Heart left ventricle (tissue), 16 donors: ENCODE data around the gene CDHR3. TPM values are rescaled to one million over a fixed set of nuclear protein-coding genes. Genes with fewer than 3 reads are reported as not detected.

Experiments used
- ATAC-seq, 4 donors: fragments of 200-7000 bp; cut with Tn5 transposase; one replicate each; pipeline ENCODE4 v1.9.1; 2020 to 2022; ENCODE audit warnings: moderate library complexity in 4 of 4, mild to moderate bottlenecking in 3 of 4, moderate number of reproducible peaks in 1 of 4
- DNase-seq, 5 donors: peaks; one replicate each; pipeline ENCODE4 v3.0.0-alpha.2; 2020
- H3K27ac ChIP-seq, 12 donors: fragments of 200-600 bp; sonication (generic) in 4 of 12; one replicate each; pipeline versions ENCODE4 v1.5.0 to v1.8.0; 2016 to 2022; ENCODE audit warnings: mild to moderate bottlenecking in 2 of 12
- H3K27me3 ChIP-seq, 9 donors: fragments of 200-600 bp; sonication (generic) in 2 of 9; one replicate each; pipeline versions ENCODE4 v1.5.1 to v1.8.0; 2016 to 2022; ENCODE audit warnings: mild to moderate bottlenecking in 3 of 9
- H3K36me3 ChIP-seq, 9 donors: fragments of 200-600 bp; sonication (generic) in 2 of 9; one replicate each; pipeline versions ENCODE4 v1.5.0 to v1.8.0; 2018 to 2022; ENCODE audit warnings: mild to moderate bottlenecking in 2 of 9
- H3K4me1 ChIP-seq, 12 donors: fragments of 200-600 bp; sonication (generic) in 4 of 12; one replicate each; pipeline versions ENCODE4 v1.5.0 to v1.8.0; 2016 to 2022; ENCODE audit warnings: mild to moderate bottlenecking in 3 of 12
- H3K4me3 ChIP-seq, 12 donors: fragments of 200-600 bp; sonication (generic) in 4 of 12; one replicate each; pipeline versions ENCODE4 v1.5.0 to v1.8.0; 2017 to 2022; ENCODE audit warnings: mild to moderate bottlenecking in 9 of 12, moderate library complexity in 4 of 12
- H3K9me3 ChIP-seq, 12 donors: fragments of 200-600 bp; sonication (generic) in 4 of 12; one replicate each; pipeline versions ENCODE4 v1.5.0 to v1.8.0; 2016 to 2022; ENCODE audit warnings: mild to moderate bottlenecking in 1 of 12
- POLR2A ChIP-seq, 2 donors: fragments of 450-650 bp; IDR thresholded peaks; one replicate each; pipeline ENCODE4 v1.6.1; 2017; ENCODE audit warnings: antibody characterized with exemption in 2 of 2, mild to moderate bottlenecking in 2 of 2, moderate library complexity in 2 of 2
- WGBS, 4 donors: extraction: QIAGEN DNeasy Blood & Tissue Kit in 2 of 4; methylation state at CpG; one replicate each; pipeline versions ENCODE4 v1.1.5 to v1.1.7; 2013 to 2018; 5-methylcytosine and 5-hydroxymethylcytosine counted together
- intact Hi-C, 10 donors: fragments of 100-400 bp; cut with DNase I; formaldehyde crosslinking; loops; one replicate each; pipeline versions ENCODE4 v1.11.1 to v1.14.2; 2022
- polyA plus RNA-seq, 2 donors: library from polyadenylated mRNA; stranded (reverse); fragments of 200-250 nt; gene quantifications; one replicate each; pipeline ENCODE4 v1.2.3, GENCODE V29; 2013
- total RNA-seq, 9 donors: library from RNA; depleted of rRNA in 2 of 9; stranded (reverse); fragments of >200 nt in 2 of 9; fragmentation: NEBNext Ultra II Directional in 3 of 9; extraction: Animal tissue kit (Norgen Biotek cat#: 25700) in 3 of 9; gene quantifications; one replicate each; pipeline versions ENCODE4 v1.1.0 to v1.2.4, GENCODE V29; 2016 to 2023
- TF ChIP-seq, protein P1 (sequence below), 12 donors: fragments of 200-600 bp; sonication (generic) in 4 of 12; IDR thresholded peaks; one replicate each; pipeline versions ENCODE4 v1.5.0 to v1.8.0; 2018 to 2022; ENCODE audit warnings: antibody characterized with exemption in 12 of 12, mild to moderate bottlenecking in 5 of 12
- donor health status: ischemic (EF 13 %, LVEDD 7.1; RV severe dilation, severe dysfunction).
- donor health status: healthy with polysubstance abuse.
- donor health status: DM: no; HTN: yes; CAD: no.
- donor health status: DM: no; HTN: no; CAD: no.
- donor health status: ischemic (EF 25% LVEDD 6.9; RV normal size, moderate dysfunction).
- donor health status: ischemic (EF 25% LVEDD 5.7; RV mildly dilated, moderate dysfunction).
- donor health status: healthy.
- donor health status: DM: yes; HTN: yes; CAD: no.
- donor health status: ischemic (EF 35%, LVEDD 5.7; RV mildly dilated, moderate dysfunction).
- donor health status: nonischemic (EF 11% LVEDD 7.7; RV severe dilation, severe dysfunction).
- donor health status: DM: yes; HTN: yes; CAD: no.
- donor health status: PGD.
- donor health status: ischemic (EF 29% LVEDD 5.4; RV normal size, mild dysfunction).
- donor health status: nonischemic (EF 23%, LVEDD 6.1; RV moderate dilation, normal function).

CDHR3 gene
- total and polyA plus RNA-seq, 11 donors: 0.60 to 6.1 (median 1.4) TPM

- peaks cover 0 to 15% (median 2%) of the 10 kb centered on the region in 12 donors for H3K4me1 ChIP-seq
- no peaks in the 10 kb centered on the region for H3K36me3 ChIP-seq
- H3K27ac ChIP-seq: peak overlapping the region in 1 of 12 donors; percentile 19
- no peak for TF ChIP-seq POLR2A (IDR thresholded peaks at IDR 0.05)
- TF ChIP-seq, protein P1, sequence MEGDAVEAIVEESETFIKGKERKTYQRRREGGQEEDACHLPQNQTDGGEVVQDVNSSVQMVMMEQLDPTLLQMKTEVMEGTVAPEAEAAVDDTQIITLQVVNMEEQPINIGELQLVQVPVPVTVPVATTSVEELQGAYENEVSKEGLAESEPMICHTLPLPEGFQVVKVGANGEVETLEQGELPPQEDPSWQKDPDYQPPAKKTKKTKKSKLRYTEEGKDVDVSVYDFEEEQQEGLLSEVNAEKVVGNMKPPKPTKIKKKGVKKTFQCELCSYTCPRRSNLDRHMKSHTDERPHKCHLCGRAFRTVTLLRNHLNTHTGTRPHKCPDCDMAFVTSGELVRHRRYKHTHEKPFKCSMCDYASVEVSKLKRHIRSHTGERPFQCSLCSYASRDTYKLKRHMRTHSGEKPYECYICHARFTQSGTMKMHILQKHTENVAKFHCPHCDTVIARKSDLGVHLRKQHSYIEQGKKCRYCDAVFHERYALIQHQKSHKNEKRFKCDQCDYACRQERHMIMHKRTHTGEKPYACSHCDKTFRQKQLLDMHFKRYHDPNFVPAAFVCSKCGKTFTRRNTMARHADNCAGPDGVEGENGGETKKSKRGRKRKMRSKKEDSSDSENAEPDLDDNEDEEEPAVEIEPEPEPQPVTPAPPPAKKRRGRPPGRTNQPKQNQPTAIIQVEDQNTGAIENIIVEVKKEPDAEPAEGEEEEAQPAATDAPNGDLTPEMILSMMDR (IDR thresholded peaks at IDR 0.05): no peak
- intact Hi-C loops: loop anchor here in 6 of 10 donors (5.0 to 10.0 kb wide), 6 partner anchors 76 to 358 kb away; no protein-coding TSS in a partner anchor
- 63 to 71% (median 65%) methylated on average over 8 of the region's 8 CpGs for WGBS, 4 donors
- H3K4me3 ChIP-seq: no peak overlapping the region
- ATAC-seq (peak in 2 of 4 donors; percentile 32 to 45), DNase-seq (no peak)
- peaks cover 0 to 1% (median 0%) of the 10 kb centered on the region in 12 donors for H3K9me3 ChIP-seq
- no peaks in the 10 kb centered on the region for H3K27me3 ChIP-seq
These were observed 49.9 kb downstream of the CDHR3 start for GRCh38 chr7:106012935-106013439.

GRCh38 chr7:106015381-106016218 is 52.5 kb downstream of the CDHR3 start:
- no peaks in the 10 kb centered on the region for H3K36me3 ChIP-seq
- no peak overlapping the region for H3K4me3 ChIP-seq
- H3K27ac ChIP-seq: no peak overlapping the region
- DNase-seq (no peak), ATAC-seq (no peak)
- H3K4me1 ChIP-seq: peaks cover 0 to 3% (median 0%) of the 10 kb centered on the region in 12 donors
- intact Hi-C loops: loop anchor here in 3 of 10 donors (10.0 kb wide), 2 partner anchors 261 to 361 kb away; no protein-coding TSS in a partner anchor
- TF ChIP-seq POLR2A (IDR thresholded peaks at IDR 0.05): no peak
- TF ChIP-seq, protein P1 (IDR thresholded peaks at IDR 0.05): no peak
- H3K9me3 ChIP-seq: no peaks in the 10 kb centered on the region
- WGBS, 4 donors: 77 to 82% (median 79%) methylated on average over 11 of the region's 11 CpGs
- no peaks in the 10 kb centered on the region for H3K27me3 ChIP-seq

- Histone ChIP-seq H3K36me3 (no peaks in the 10 kb centered on the region), H3K9me3 (no peaks in the 10 kb centered on the region), H3K4me3 (no peak overlapping the region), H3K4me1 (peaks cover 0 to 3% (median 0%) of the 10 kb centered on the region in 12 donors), H3K27me3 (peaks cover 0 to 2% (median 0%) of the 10 kb centered on the region in 9 donors), H3K27ac (no peak overlapping the region)
- no peak for DNase-seq
- intact Hi-C loops: loop anchor here in 3 of 10 donors (10.0 kb wide), 2 partner anchors 262 to 362 kb away; no protein-coding TSS in a partner anchor
- TF ChIP-seq, protein P1 (IDR thresholded peaks at IDR 0.05): no peak
- TF ChIP-seq POLR2A (IDR thresholded peaks at IDR 0.05): no peak
- ATAC-seq: no peak
- 60 to 71% (median 68%) methylated on average over 3 of the region's 3 CpGs for WGBS, 4 donors
These were observed 53.3 kb downstream of the CDHR3 start for GRCh38 chr7:106016331-106016730.

DNA sequence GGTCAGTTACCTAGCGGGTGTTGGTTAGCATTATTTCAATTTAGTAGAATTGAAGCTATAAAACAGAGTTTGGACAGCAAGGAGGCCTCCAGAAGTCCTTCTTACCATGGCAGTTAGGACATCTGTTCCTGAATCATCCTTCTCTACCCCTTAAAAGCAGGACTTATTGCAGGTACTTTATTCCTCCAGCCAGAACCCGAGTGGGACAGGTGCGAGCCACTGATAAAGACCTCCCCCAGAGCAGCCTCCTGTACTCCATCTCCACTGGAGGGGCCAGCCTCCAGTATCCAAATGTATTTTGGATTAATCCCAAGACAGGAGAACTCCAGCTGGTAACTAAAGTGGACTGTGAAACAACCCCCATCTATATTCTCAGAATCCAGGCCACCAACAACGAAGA is 54.6 kb downstream of the CDHR3 start:
- WGBS, 4 donors: 91 to 98% (median 94%) methylated on average over 4 of the region's 4 CpGs

More for the DNA sequence above, 54.6 kb downstream of the CDHR3 start:
- Histone ChIP-seq H3K36me3 (no peaks in the 10 kb centered on the region), H3K9me3 (no peaks in the 10 kb centered on the region), H3K27me3 (peaks cover 0 to 4% (median 0%) of the 10 kb centered on the region in 9 donors), H3K4me3 (no peak overlapping the region), H3K4me1 (peaks cover 0 to 3% (median 0%) of the 10 kb centered on the region in 12 donors), H3K27ac (no peak overlapping the region)
- no peak for TF ChIP-seq POLR2A (IDR thresholded peaks at IDR 0.05)
- TF ChIP-seq, protein P1 (IDR thresholded peaks at IDR 0.05): no peak
- DNase-seq (no peak), ATAC-seq (no peak)
- intact Hi-C loops: loop anchor here in 3 of 10 donors (10.0 kb wide), 2 partner anchors 263 to 363 kb away; no protein-coding TSS in a partner anchor
